Activated effector memory CD4-positive, alpha-beta T cell treated with Interleukin-2 at 50 U/mL for 16 hours (primary cell): ENCODE measurements around the gene ST6GALNAC5.
"Not testable (repeated sequence)": the region's sequence is repeated elsewhere in the genome, so short reads cannot be mapped to it uniquely, and the experiment has no call there.

Experiments used
- DNase-seq: peaks from one replicate; pipeline ENCODE4 v3.0.0-alpha.2; 2020

ST6GALNAC5 gene

DNA sequence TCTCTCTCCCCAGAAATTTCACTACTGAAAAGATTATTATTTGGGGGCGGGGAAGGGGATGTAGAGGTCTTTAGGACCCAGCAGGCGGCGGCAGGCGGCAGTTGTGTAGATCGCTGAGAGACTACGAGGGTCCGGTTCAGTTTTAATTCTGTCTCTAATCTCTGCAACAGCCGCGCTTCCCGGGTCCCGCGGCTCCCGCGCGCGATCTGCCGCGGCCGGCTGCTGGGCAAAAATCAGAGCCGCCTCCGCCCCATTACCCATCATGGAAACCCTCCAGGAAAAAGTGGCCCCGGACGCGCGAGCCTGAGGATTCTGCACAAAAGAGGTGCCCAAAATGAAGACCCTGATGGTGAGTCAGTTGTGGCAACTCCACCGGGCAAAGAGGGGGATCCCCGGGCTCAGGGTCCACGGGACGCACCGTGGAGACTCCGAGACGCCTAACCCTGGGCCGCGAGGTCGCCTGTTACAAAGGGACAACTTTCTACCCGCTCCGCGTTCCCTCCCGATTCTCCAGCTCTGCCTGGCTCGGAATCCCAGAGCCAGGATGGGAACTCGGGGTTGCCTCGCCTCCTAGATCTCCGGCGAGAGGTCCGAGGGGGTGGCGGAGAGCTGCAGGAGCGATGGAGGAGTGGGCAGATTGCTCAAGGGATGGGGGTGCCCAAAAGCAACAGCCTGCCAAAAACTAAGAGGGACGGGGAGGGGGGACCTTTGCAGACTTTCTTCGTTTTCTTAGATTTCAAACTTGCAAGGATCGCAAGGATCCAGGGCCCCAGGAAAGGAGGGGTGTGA is at the start of gene ST6GALNAC5:
Gene ST6GALNAC5, plus strand, starts transcription at position 139 of the 789 bp plus-strand sequence.
- no peak for DNase-seq

- DNase-seq: no peak
These were observed 47.3 kb upstream of the ST6GALNAC5 start for GRCh38 chr1:76820028-76820427.

- not testable (repeated sequence) for DNase-seq
These were observed 44.3 kb upstream of the ST6GALNAC5 start for GRCh38 chr1:76822961-76823360.

DNA sequence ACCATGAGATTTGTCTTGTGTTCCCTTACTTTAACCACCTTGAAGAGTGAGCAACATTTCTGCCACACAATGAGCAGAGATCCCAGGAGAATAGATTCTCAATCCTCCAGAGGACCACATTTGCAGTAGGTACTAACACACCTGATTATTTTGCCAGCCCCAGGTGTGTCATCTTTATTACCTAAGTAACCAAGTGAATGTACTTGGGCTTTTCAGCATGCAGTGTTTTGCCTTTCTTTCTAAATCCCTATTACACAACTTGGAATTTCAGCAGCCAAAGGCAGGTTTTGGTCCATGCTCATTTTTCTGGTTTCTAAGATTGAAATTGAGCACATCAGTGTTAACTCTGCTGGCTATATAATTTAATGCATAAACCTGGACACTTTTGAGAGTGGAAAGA is 43.2 kb upstream of the ST6GALNAC5 start:
- DNase-seq: no peak

- DNase-seq: no peak
These were observed 41.0 kb upstream of the ST6GALNAC5 start for GRCh38 chr1:76826072-76826845.

DNA sequence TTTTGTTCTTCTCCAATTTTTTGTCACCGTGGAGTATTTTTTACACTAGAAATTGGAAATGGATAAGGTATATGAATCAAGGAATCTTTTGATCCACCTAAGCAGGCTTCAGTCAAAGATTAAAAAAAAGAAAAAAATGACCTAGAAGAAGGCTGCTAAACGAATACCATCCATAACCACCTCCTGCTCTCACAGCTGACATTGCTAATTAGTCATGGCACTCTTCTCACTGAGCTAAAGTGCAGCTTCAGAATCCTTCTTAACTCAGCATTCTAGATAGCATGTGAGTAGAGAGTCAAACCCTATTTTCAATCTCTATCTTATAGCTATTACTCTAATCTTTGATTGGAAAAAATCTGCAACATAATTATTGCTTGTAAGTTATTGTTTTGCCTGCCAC is 40.2 kb upstream of the ST6GALNAC5 start:
- DNase-seq: no peak

DNA sequence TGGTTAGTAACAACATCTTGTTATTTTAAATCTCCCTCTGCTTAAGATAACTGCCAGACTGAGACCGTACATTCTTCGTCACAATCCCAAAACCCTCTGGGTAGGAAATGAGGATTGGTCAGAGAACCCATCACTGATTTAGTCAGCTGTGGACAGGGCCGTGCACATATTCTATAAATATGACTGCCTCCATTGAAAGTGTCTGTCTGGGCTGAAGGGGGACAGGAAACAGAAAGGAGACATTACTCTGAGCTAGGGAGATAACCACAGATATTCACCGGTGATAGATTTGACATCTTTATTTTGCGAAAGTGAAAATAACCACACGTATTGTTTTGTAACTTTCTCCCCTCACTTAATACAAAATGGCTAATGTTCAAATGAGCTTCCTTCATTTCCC is 36.9 kb upstream of the ST6GALNAC5 start:
- DNase-seq: no peak

DNA sequence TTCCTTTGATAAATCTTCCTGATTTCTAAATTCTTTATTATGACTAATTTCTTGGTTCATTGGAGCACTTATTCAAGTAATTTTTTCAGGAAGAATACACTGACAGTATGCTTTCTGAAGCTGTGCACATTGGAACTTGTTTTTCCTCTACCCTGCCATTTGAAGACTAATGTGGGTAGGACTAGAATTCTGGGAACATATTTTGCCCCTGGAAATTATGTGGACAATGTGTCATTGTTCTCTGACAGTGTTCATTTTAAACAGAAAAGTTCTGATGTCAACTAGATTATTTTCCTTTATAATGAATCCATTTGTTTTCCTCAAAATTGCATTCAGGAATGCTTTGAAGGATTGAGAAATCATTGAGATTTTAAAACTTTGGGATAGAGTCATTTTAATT is 34.8 kb upstream of the ST6GALNAC5 start:
- DNase-seq: no peak

- DNase-seq: no peak
These were observed 34.1 kb upstream of the ST6GALNAC5 start for GRCh38 chr1:76833151-76833550.

DNA sequence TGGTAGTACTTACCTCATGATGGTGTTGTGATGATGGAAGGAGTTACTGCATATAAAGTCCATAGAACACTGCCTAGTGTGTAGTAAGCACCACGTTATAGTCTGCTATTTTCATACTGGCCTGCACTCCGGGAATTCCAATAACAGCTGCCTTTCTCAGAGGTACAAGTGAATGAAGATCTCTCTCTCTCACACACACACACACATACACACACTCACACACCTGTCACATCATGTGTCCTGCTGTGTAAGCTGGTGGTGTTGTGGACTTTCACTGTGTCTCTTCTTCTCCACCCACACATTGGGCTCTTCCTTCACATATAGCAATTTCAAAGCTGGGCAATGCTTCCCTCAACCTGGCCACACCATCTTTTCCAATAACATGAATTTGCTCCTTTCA is 33.4 kb upstream of the ST6GALNAC5 start:
- no peak for DNase-seq

DNA sequence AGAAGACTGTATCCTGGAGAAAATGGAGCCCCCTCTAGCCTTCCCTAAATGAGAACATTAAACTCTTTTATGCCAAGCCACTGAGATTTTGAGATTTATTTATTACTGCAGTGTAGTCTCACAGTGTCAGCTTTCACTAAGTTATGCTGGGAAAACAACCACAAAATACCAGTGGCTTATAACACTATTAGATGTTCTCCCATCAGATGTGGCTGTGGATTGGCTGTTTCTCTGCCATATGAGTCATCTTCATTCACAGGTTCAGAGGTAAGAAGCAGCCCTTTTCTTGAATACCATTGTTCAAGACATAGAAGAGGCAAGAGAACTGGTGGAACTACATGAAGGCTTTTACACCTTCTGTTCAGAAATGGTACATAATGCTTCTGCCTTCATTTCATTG is 32.1 kb upstream of the ST6GALNAC5 start:
- no peak for DNase-seq

DNA sequence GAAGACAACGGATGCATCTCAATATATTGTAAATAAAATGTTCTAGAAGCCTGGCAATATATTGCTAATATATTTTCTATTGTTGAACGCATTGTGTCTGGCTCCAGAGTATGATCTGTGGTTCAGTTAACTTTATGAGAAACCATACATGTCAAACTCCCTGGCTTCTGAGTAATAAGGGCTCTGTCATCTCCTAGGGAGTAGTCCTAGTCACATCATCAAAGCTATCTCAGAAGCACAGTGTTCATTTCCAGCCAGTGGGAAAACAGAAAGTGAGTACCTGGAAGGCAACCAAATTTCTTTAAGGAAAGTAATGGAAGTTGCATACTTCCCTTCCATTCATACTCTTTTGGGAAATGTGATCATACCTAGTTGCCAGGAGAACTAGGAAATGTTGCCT is 27.0 kb upstream of the ST6GALNAC5 start:
- DNase-seq: no peak

DNA sequence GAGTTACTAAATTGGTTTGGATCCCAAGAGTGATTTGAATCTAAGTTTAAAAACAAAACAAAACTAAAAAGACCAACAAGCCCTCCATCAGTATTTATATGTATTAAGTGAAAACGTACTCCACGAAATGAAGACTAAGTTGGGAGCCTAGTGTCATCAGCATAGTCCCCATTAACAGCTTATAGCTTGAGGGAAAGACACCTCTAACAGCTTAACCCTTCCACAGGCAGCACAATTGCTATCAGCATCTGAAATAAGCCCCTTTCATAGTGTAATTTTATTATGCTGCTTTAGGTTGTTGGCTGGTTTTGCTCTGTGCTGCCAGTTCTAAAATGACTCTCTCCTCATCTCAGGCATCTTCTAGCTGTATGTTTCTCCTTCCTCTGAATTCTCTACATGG is 25.8 kb upstream of the ST6GALNAC5 start:
- no peak for DNase-seq

GRCh38 chr1:76843821-76844464 is 23.3 kb upstream of the ST6GALNAC5 start:
- no peak for DNase-seq

DNA sequence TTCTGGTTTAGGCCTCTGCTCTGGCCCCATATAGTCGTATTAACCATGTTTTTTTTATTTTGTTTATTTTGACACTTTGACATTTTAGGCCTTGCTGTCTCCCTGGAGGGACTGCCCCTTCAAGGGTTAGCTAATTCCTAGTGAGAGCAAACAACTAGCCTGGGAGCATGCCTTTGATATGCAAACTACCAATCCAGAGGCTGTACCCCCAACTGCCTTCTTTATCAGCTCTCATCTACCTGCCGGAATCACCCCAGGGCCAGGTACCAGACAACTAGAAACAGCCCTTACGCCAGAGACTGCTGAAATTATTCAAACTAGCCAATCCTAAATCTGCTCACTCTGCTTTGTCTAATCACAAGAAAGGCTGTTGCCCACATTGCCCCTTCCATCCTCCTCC is 13.0 kb upstream of the ST6GALNAC5 start:
- DNase-seq: no peak

- DNase-seq: no peak
These were observed 11.2 kb upstream of the ST6GALNAC5 start for GRCh38 chr1:76856104-76856503.

GRCh38 chr1:76857138-76857537 is 10.1 kb upstream of the ST6GALNAC5 start:
- no peak for DNase-seq

DNA sequence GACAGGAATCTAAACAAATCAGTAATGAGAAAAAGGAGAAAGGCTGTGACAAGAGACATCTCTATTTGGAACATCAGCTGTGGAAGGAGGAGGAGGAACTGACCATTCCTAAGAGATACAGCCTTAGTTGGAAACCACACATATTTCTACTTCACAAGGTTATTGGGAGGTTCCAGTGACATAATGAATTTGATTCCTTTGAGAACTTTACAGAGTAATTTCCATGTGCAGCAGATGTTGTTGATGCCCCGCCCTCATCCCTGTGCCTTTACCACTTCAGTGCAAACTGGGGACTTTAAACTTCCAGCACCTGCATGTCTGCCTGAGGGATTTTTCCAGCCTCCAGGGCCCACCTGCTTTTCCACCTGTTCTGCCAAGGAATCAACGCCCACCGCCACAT is 9.3 kb upstream of the ST6GALNAC5 start:
- no peak for DNase-seq

- no peak for DNase-seq
These were observed 6.1 kb upstream of the ST6GALNAC5 start for GRCh38 chr1:76861149-76861548.

- no peak for DNase-seq
These were observed 4.8 kb upstream of the ST6GALNAC5 start for GRCh38 chr1:76862447-76862846.

- DNase-seq: no peak
These were observed 2.9 kb upstream of the ST6GALNAC5 start for GRCh38 chr1:76864383-76864782.

- no peak for DNase-seq
These were observed 1.5 kb upstream of the ST6GALNAC5 start for GRCh38 chr1:76865696-76866286.

DNA sequence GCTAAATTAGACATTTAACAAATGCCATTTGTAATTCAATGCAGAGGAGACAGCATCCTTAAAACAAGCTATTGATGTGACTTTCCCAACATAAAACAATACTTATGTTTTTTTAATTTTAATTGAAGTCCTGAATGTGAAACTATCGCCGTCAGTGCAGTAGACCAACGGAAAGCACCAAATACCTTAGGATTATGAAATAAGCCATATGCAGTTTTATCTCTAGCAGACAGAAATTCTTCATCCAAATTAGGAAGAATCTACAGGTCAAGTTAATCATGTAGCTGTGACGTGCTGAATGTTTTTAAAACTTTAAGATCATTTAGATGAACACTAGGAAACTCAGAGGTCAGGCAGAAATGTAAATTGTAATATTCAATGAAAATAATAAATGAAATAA is 714 bp upstream of the ST6GALNAC5 start:
- no peak for DNase-seq
